Adrenal gland (tissue), 12 donors: Measurements from ENCODE around the gene TMEM74B. TPM values are rescaled to one million over a fixed set of nuclear protein-coding genes. Genes with fewer than 3 reads are reported as not detected.

ENCODE experiments used
- DNase-seq, 7 donors: peaks; one replicate each; pipeline ENCODE4 v3.0.0-alpha.2; 2019 to 2020
- H3K27ac ChIP-seq, 5 donors: fragments of 200-600 bp; sonication (generic) in 4 of 5; 1 replicate in 3 of 5; 2 replicates in 2 of 5; pipeline versions ENCODE4 v1.5.1 to v1.8.0; 2016 to 2020; ENCODE audit warnings: mild to moderate bottlenecking in 1 of 5
- H3K27me3 ChIP-seq: fragments of 200-600 bp; 2 replicates; pipeline ENCODE4 v1.8.0; 2021
- H3K36me3 ChIP-seq, 2 donors: fragments of 200-600 bp; replicated peaks in 1 of 2; 1 replicate in 1 of 2; 2 replicates in 1 of 2; pipeline versions ENCODE4 v1.5.1 to v1.8.0; 2018 to 2022
- H3K4me1 ChIP-seq, 2 donors: fragments of 200-600 bp; replicated peaks in 1 of 2; 1 replicate in 1 of 2; 2 replicates in 1 of 2; pipeline versions ENCODE4 v1.5.1 to v1.8.0; 2018 to 2021
- H3K4me3 ChIP-seq, 4 donors: fragments of 200-600 bp; sonication (generic) in 3 of 4; one replicate each; pipeline ENCODE4 v1.5.1; 2016 to 2018
- H3K9me3 ChIP-seq, 3 donors: fragments of 200-600 bp; sonication (generic) in 1 of 3; replicated peaks in 1 of 3; 1 replicate in 2 of 3; 2 replicates in 1 of 3; pipeline versions ENCODE4 v1.5.1 to v1.8.0; 2016 to 2021
- CTCF ChIP-seq, 6 experiments: fragments of 450-650 bp in 4 of 6; fragments of 200-600 bp in 2 of 6; sonication (generic) in 1 of 6; IDR thresholded peaks; 1 replicate in 5 of 6; 2 replicates in 1 of 6; pipeline versions ENCODE4 v1.5.1 to v1.8.0; 2016 to 2021; ENCODE audit warnings: antibody characterized with exemption in 6 of 6, mild to moderate bottlenecking in 2 of 6, moderate library complexity in 1 of 6
- POLR2A ChIP-seq, 2 donors: fragments of 450-650 bp; IDR thresholded peaks; one replicate each; pipeline ENCODE4 v1.6.1; 2017; ENCODE audit warnings: antibody characterized with exemption in 2 of 2, mild to moderate bottlenecking in 2 of 2, moderate library complexity in 1 of 2
- WGBS, 4 donors: extraction: QIAGEN DNeasy Blood & Tissue Kit in 2 of 4; methylation state at CpG; one replicate each; pipeline versions ENCODE4 v1.1.5 to v1.1.7; 2013 to 2017; 5-methylcytosine and 5-hydroxymethylcytosine counted together
- intact Hi-C, 2 donors: fragments of 100-400 bp; cut with DNase I; formaldehyde crosslinking; loops; one replicate each; pipeline versions ENCODE4 v1.14.1 to v1.15.0; 2022 to 2023
- polyA plus RNA-seq, 3 donors: library from polyadenylated mRNA; stranded (reverse); fragments of 200-250 nt in 2 of 3; fragments of 350-450 nt in 1 of 3; fragmentation: Illumina TruSeq in 1 of 3; extraction: RNeasy Lipid Tissue Mini Kit (QIAGEN cat#74804) in 1 of 3; gene quantifications; one replicate each; pipeline ENCODE4 v1.2.3, GENCODE V29; 2013 to 2014
- total RNA-seq, 9 donors: library from RNA; depleted of rRNA in 4 of 9; stranded (reverse); fragments of >200 nt in 4 of 9; fragments of 120-200 nt in 1 of 9; fragmentation: NEBNext Ultra II Directional in 1 of 9; extraction: Animal tissue kit (Norgen Biotek cat#: 25700) in 1 of 9; gene quantifications; one replicate each; pipeline versions ENCODE4 v1.1.0 to v1.2.4, GENCODE V29; 2013 to 2023
- donor health status: healthy with polysubstance abuse.
- donor health status: Bipolar disorder and iron deficiency.
- donor health status: DM: yes; HTN: yes; CAD: no.
- donor health status: DM: no; HTN: no; CAD: no.
- donor health status: DM: no; HTN: no; CAD: no.
- donor health status: DM: yes; HTN: yes; CAD: no.

The TMEM74B gene
- total and polyA plus RNA-seq, 12 donors: 0.24 to 9.5 (median 0.98) TPM; not detected in 2

- Histone ChIP-seq H3K9me3 (no peaks in the 10 kb centered on the region), H3K27ac (no peak overlapping the region), H3K36me3 (no peaks in the 10 kb centered on the region), H3K4me1 (no peaks in the 10 kb centered on the region), H3K27me3 (no peaks in the 10 kb centered on the region), H3K4me3 (no peak overlapping the region)
- 76 to 93% (median 83%) methylated on average over 1 of the region's 1 CpG for WGBS, 4 donors
- no peak for TF ChIP-seq POLR2A (IDR thresholded peaks at IDR 0.05)
- DNase-seq: no peak
- intact Hi-C loops: loop anchor here in 1 of 2 donors (5.0 to 10.0 kb wide), 2 partner anchors 106 to 393 kb away; no protein-coding TSS in a partner anchor
Measured at GRCh38 chr20:1210501-1210900, 25.7 kb upstream of the TMEM74B start.

GRCh38 chr20:1209447-1210387 is 24.9 kb upstream of the TMEM74B start:
- H3K4me1 ChIP-seq: no peaks in the 10 kb centered on the region
- 50 to 61% (median 55%) methylated on average over 4 to 5 of the region's 5 CpGs for WGBS, 4 donors
- no peak overlapping the region for H3K27ac ChIP-seq
- H3K4me3 ChIP-seq: no peak overlapping the region
- TF ChIP-seq CTCF (IDR thresholded peaks at IDR 0.05): no peak
- TF ChIP-seq POLR2A (IDR thresholded peaks at IDR 0.05): no peak
- H3K36me3 ChIP-seq: no peaks in the 10 kb centered on the region
- H3K9me3 ChIP-seq: no peaks in the 10 kb centered on the region
- H3K27me3 ChIP-seq: no peaks in the 10 kb centered on the region
- intact Hi-C loops: loop anchor here in 1 of 2 donors (5.0 to 10.0 kb wide), 2 partner anchors 105 to 392 kb away; no protein-coding TSS in a partner anchor
- DNase-seq: no peak

GRCh38 chr20:1207293-1207878 is 22.6 kb upstream of the TMEM74B start:
- Histone ChIP-seq H3K27me3 (no peaks in the 10 kb centered on the region), H3K4me1 (no peaks in the 10 kb centered on the region), H3K27ac (no peak overlapping the region), H3K9me3 (no peaks in the 10 kb centered on the region), H3K4me3 (no peak overlapping the region), H3K36me3 (no peaks in the 10 kb centered on the region)
- WGBS, 4 donors: 85 to 91% (median 88%) methylated on average over 3 of the region's 3 CpGs
- TF ChIP-seq CTCF (IDR thresholded peaks at IDR 0.05) (no peak), POLR2A (IDR thresholded peaks at IDR 0.05) (no peak)
- DNase-seq: no peak
- intact Hi-C loops: no loop called here

GRCh38 chr20:1206366-1207148 is 21.8 kb upstream of the TMEM74B start:
- WGBS, 4 donors: 71 to 81% (median 77%) methylated on average over 12 to 19 of the region's 19 CpGs
- no peaks in the 10 kb centered on the region for H3K9me3 ChIP-seq
- intact Hi-C loops: no loop called here

More at GRCh38 chr20:1206366-1207148, 21.8 kb upstream of the TMEM74B start:
- Histone ChIP-seq H3K4me1 (no peaks in the 10 kb centered on the region), H3K36me3 (no peaks in the 10 kb centered on the region), H3K27ac (no peak overlapping the region), H3K27me3 (no peaks in the 10 kb centered on the region), H3K4me3 (no peak overlapping the region)
- TF ChIP-seq CTCF (IDR thresholded peaks at IDR 0.05) (no peak), POLR2A (IDR thresholded peaks at IDR 0.05) (no peak)
- DNase-seq: no peak
